GM12872 (cell line): ENCODE measurements around the gene STXBP6.

Experiments
- CTCF ChIP-seq: IDR thresholded peaks from 3 replicates; pipeline ENCODE4 v1.5.1; 2011; ENCODE audit warnings: low read depth, mild to moderate bottlenecking, low read length, moderate library complexity; ENCODE audit not compliant: insufficient read depth

STXBP6 gene

GRCh38 chr14:24992624-24993360 lies 57.2 kb downstream of the STXBP6 start:
- no peak for TF ChIP-seq CTCF

- TF ChIP-seq CTCF = no peak
These were observed 58.1 kb downstream of the STXBP6 start for GRCh38 chr14:24991821-24992220.

- no peak for TF ChIP-seq CTCF
These were observed 58.7 kb downstream of the STXBP6 start for GRCh38 chr14:24991288-24991687.

- no peak for TF ChIP-seq CTCF
These were observed 59.2 kb downstream of the STXBP6 start for GRCh38 chr14:24990773-24991172.

GRCh38 chr14:24990050-24990449 lies 59.9 kb downstream of the STXBP6 start:
- no peak for TF ChIP-seq CTCF

GRCh38 chr14:24988760-24989159 lies 61.2 kb downstream of the STXBP6 start:
- no peak for TF ChIP-seq CTCF

GRCh38 chr14:24986206-24986893 lies 63.6 kb downstream of the STXBP6 start:
- TF ChIP-seq CTCF = no peak
